ENCODE data around the gene SLC22A8.
A peak's percentile ranks its signal among the peaks of the same experiment; 100 is the strongest.
"Not testable (repeated sequence)": the region's sequence is repeated elsewhere in the genome, so short reads cannot be mapped to it uniquely, and the experiment has no call there.

SLC22A8 gene

DNA sequence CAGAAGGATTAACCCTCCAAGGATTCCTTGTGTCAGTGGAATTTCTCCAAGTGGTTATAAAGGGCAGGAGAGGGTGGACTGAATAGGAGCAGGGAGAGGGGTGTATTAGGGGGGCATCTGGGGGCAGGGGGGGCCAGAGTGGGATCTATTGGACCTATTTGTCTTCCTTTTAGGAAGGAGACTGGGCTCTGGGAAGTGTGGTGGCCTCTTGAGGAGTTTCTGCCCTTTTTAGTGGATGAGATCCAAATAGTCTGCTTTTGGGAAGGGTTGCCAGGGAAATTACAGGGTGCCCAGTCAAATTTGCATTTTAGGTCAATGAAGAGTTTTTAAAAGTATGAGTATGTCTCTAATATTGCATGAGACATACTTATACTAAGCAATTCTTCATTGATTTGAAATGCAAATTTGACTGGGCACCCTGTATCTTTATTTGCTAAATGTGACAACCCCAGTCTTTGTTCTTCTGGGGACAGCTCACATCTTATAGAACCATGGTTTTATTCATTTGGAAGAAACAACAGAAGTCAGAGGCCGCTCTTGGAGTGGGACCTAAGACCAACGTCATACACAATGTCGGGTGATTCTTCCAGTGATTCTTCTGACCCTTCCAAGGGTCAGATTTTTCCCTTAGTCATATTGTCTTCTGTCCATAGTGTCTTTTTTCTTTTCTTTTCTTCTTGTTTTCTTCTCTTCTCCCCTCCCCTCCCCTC lies 30.4 kb downstream of the SLC22A8 start:
- no peak for DNase-seq (ENCODE audit: low spot score)

DNA sequence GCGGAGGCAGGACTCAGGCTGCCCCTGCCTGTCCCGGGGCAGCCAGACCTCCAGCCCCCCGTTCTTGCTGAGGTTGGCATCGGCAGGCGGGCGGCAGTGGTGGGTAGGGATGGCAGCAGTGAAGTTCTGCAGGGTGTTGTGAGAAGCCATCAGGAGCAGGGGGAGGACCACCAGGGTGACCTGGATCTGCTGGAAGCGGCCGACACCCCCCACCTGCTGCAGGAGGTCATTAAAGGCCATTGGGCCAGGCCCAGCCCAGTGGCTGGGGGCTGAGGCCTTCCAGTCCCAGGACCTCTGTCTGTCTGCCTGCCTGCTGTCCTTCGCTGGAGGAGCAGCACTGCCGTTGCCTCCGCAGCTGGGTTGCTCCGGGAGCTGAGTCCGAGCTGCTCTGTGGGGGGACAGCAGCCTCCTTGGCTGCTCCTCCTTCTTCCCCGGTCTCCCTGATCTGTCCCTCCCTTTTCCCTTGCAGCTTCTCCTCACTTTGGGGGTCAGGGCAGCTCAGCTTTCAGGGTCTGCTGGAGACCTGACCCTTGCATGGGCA lies 31.1 kb downstream of the SLC22A8 start, which contains the start of gene SLC22A6:
SLC22A6 (minus strand) TSS at position 517 of the 541 bp plus-strand sequence; CDS start at position 240, 277 bp downstream.
- DNase-seq (ENCODE audit: low spot score): no peak

DNA sequence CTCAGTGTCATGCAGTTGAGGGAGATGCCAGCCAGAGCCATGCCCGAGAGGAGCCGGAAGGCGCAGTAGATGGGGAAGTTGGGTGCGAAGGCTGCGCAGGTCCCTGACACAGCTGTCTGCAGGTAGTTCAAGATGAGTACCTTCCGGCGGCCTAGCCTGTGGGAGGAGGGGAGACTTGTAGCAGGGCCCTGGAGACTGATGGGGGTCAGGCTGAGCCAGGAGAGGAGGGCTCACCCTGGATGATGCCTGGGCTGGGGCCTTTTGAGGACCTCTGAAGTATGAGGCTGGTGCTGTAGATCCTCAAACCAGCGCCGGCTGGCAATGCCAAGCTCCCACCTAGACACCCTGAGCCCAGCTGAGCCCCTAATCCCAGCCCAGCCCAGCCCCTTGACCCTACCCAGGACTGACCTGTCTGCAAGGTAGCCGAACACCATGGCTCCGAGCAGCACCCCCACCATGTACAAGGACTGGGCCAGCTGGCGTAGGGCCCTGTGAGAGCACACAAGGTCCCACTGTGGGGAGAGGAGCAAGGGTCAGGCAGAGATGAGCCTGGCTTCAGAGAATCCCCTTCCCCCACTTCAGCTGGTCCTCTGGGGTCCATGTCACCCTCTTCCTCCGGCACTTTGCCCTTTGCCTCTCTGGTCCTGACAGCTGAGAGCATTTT lies 32.0 kb downstream of the SLC22A8 start:
- no peak for DNase-seq (ENCODE audit: low spot score)

- no peak for DNase-seq (ENCODE audit: low spot score)
These were observed 33.9 kb downstream of the SLC22A8 start for GRCh38 chr11:62981743-62982142.

DNA sequence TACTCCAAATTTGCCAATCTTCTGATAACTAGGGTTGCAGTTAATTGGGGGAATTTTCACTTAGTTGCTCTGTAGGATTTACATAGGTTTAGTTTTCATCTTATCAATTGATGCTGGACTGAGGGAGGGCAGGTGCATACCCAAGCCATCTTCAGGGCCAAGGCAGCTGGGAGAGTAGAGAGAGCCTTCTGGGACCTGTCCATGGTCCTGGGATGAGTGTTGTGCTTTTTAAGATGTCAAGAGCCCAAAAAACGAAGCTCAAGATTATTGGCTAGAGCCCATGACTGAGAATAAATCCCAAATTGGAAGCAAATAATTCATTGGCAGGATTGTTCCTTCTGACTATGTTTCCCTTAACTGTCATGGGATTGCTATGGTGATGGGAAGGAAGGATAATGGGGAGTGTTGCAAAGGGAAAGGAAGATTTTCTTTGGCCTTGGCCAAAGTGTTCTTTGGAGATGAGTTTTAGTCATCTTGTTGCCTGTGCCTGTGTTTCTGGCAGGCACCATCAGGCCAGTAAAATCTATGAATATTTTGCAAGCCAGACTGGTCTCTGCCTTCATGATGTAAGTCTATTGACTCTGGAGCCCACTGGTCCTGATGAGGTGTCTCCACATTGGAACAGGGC lies 35.4 kb downstream of the SLC22A8 start:
- peak; percentile 28 for DNase-seq (ENCODE audit: low spot score)

DNA sequence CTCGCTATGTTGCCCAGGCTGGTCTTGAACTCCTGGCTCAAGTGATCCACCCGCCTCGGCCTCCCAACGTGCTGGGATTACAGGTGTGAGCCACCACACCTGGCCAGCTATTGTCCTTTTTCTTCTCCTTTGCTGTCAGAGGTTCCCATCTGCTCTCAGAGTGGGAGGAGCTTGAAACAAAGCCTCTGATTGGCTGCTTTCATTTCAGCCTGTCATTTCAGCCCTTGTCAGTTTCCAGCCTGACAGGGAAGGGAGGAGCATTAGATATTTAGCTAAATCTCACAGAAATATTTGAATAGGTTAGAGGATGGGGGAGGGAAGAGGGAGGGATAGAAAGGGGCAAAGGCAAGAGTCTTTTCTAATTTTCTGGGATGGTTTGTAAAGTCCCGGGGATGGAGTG lies 39.5 kb downstream of the SLC22A8 start:
- peak; percentile 56 for DNase-seq (ENCODE audit: low spot score)

- peak; percentile 56 for DNase-seq (ENCODE audit: low spot score)
These were observed 40.7 kb downstream of the SLC22A8 start for GRCh38 chr11:62974848-62975522.

DNA sequence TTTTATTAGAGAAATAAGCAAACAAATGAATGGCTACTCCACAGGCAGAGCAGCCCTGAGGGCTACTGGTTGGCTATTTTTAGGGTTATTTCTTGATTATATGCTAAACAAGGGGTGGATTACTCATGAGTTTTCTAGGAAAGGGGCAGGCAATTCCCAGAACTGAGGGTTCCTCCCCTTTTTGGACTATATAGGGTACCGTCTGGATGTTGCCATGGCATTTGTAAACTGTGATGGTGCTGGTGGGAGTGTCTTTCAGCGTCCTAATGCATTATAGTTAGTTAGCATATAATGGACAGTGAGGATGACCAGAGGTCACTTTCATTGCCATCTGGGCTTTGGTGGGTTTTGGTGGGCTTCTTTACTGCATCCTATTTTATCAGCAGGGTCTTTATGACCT lies 50.1 kb downstream of the SLC22A8 start:
- no peak for DNase-seq (ENCODE audit: low spot score)

GRCh38 chr11:62962391-62962790 lies 53.2 kb downstream of the SLC22A8 start:
- no peak for DNase-seq (ENCODE audit: low spot score)

GRCh38 chr11:62961017-62961570 lies 54.5 kb downstream of the SLC22A8 start:
- no peak for DNase-seq (ENCODE audit: low spot score)

- no peak for DNase-seq (ENCODE audit: low spot score)
These were observed 56.1 kb downstream of the SLC22A8 start for GRCh38 chr11:62959422-62959980.

- DNase-seq (ENCODE audit: low spot score): no peak
These were observed 56.9 kb downstream of the SLC22A8 start for GRCh38 chr11:62958547-62959421.

GRCh38 chr11:62957147-62957546 lies 58.5 kb downstream of the SLC22A8 start:
- DNase-seq (ENCODE audit: low spot score): no peak

GRCh38 chr11:62954478-62954877 lies 61.2 kb downstream of the SLC22A8 start:
- DNase-seq (ENCODE audit: low spot score): peak; percentile 18

DNA sequence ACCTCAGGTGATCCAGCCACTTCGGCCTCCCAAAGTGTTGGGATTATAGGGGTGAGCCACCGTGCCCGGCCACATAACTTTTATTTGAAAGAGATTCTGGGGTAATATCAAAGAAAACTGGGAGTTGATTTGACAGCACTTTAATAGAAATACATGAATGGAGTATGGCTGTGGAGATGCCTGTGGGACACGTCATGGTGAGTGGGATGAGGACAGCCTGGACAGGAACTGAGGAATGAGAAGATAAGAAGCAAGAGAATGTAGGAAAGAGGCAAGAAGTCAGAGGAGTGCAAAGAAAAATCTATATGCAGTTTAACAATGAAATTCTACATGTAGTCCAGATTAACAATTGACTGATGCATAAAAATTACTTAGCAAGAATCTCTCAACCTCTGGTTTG lies 61.8 kb downstream of the SLC22A8 start:
- no peak for DNase-seq (ENCODE audit: low spot score)

GRCh38 chr11:62948765-62949320 lies 66.8 kb downstream of the SLC22A8 start:
- DNase-seq (ENCODE audit: low spot score): no peak

DNA sequence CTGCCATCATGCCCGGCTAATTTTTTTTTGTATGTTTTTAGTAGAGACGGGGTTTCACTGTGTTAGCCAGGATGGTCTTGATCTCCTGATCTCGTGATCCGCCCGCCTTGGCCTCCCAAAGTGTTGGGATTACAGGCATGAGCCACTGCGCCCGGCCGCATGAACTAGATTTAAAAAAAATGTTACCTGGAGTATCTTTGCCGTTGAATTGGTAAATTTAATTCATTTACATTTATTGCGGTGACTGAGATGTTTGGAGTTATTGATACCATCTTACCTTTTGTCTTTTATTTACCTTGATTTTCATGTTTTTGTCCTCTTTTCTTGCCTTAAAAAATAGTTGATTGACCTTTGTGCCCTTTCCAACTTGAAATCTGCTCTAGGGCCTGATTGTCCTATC lies 70.1 kb downstream of the SLC22A8 start:
- DNase-seq (ENCODE audit: low spot score): not testable (repeated sequence)
